ENCODE data around the gene SYNE3.
A peak's percentile ranks its signal among the peaks of the same experiment; 100 is the strongest.

The SYNE3 gene

GRCh38 chr14:95496690-95497259 is 19.7 kb downstream of the SYNE3 start:
- CTCF ChIA-PET = no interaction called here
- no peak overlapping the region for H3K27ac ChIP-seq
- TF ChIP-seq, protein P1, sequence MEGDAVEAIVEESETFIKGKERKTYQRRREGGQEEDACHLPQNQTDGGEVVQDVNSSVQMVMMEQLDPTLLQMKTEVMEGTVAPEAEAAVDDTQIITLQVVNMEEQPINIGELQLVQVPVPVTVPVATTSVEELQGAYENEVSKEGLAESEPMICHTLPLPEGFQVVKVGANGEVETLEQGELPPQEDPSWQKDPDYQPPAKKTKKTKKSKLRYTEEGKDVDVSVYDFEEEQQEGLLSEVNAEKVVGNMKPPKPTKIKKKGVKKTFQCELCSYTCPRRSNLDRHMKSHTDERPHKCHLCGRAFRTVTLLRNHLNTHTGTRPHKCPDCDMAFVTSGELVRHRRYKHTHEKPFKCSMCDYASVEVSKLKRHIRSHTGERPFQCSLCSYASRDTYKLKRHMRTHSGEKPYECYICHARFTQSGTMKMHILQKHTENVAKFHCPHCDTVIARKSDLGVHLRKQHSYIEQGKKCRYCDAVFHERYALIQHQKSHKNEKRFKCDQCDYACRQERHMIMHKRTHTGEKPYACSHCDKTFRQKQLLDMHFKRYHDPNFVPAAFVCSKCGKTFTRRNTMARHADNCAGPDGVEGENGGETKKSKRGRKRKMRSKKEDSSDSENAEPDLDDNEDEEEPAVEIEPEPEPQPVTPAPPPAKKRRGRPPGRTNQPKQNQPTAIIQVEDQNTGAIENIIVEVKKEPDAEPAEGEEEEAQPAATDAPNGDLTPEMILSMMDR (conservative IDR thresholded peaks at IDR 0.05; ENCODE audit: low read depth) = no peak
- no peak for DNase-seq (ENCODE audit: low spot score)
- POLR2A ChIA-PET (ENCODE audit: low non-redundant PET) = no interaction called here

GRCh38 chr14:95496111-95496681 is 20.3 kb downstream of the SYNE3 start:
- DNase-seq (ENCODE audit: low spot score) = no peak
- no peak overlapping the region for H3K27ac ChIP-seq
- ChIA-PET CTCF (interaction anchor here (0.6 kb wide), 1 partner anchor 1556 kb away, joined by 4 read pairs; no protein-coding TSS in a partner anchor), POLR2A (ENCODE audit: low non-redundant PET) (no interaction called here)
- TF ChIP-seq, protein P1 (conservative IDR thresholded peaks at IDR 0.05; ENCODE audit: low read depth) = no peak

- DNase-seq (ENCODE audit: low spot score) = no peak
- ChIA-PET POLR2A (ENCODE audit: low non-redundant PET) (no interaction called here), CTCF (no interaction called here)
- TF ChIP-seq, protein P1 (conservative IDR thresholded peaks at IDR 0.05; ENCODE audit: low read depth) = no peak
- H3K27ac ChIP-seq = peak overlapping the region; percentile 38; the same call in 1 of the 2 replicates
Measured at GRCh38 chr14:95495538-95496025, 20.9 kb downstream of the SYNE3 start.

DNA sequence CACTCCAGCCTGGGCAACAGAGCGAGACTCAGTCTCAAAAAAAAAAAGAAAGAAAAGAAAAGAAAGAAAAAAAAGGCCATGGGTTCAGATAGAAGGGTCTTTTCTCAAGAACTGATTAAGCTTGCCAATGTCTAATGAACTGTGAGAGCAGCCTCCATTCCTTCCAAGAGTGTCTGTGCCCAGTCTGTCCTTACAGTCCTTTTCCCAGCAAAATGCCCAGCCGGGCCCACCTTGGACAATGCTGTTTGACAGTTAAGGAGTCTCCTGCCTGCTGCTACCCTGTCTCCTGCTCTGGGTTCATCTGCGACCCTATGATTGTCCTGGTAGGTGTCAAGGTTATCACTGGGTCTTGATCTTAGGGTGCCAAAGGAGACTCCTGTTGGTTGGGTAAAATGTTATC is 21.4 kb downstream of the SYNE3 start:
- TF ChIP-seq, protein P1 (conservative IDR thresholded peaks at IDR 0.05; ENCODE audit: low read depth) = no peak
- CTCF ChIA-PET = no interaction called here
- POLR2A ChIA-PET (ENCODE audit: low non-redundant PET) = no interaction called here
- no peak for DNase-seq (ENCODE audit: low spot score)
- peak overlapping the region; percentile 38; the same call in 1 of the 2 replicates for H3K27ac ChIP-seq

- no peak overlapping the region for H3K27ac ChIP-seq
- DNase-seq (ENCODE audit: low spot score) = no peak
- ChIA-PET POLR2A (ENCODE audit: low non-redundant PET) (no interaction called here), CTCF (no interaction called here)
- TF ChIP-seq, protein P1 (conservative IDR thresholded peaks at IDR 0.05; ENCODE audit: low read depth) = no peak
Measured at GRCh38 chr14:95494456-95494855, 22.0 kb downstream of the SYNE3 start.

GRCh38 chr14:95493976-95494375 is 22.5 kb downstream of the SYNE3 start:
- H3K27ac ChIP-seq = no peak overlapping the region
- TF ChIP-seq, protein P1 (conservative IDR thresholded peaks at IDR 0.05; ENCODE audit: low read depth) = no peak
- no peak for DNase-seq (ENCODE audit: low spot score)
- ChIA-PET POLR2A (ENCODE audit: low non-redundant PET) (no interaction called here), CTCF (no interaction called here)

Data from RWPE1 (cell line).